ENCODE data around the gene STK11IP. TPM values are rescaled to one million over a fixed set of nuclear protein-coding genes. Genes with fewer than 3 reads are reported as not detected.

The STK11IP gene
- total RNA-seq, 2 experiments from 2014 or later: 23.9 to 27.2 TPM

GRCh38 chr2:219578811-219579613, 18.6 kb upstream of the STK11IP start:
- no peak for TF ChIP-seq CTCF (IDR thresholded peaks at IDR 0.05)
- CTCF ChIA-PET: no interaction called here
- Histone ChIP-seq H3K36me3 (ENCODE audit: insufficient read depth, low read length) (no peaks in the 10 kb centered on the region), H3K4me1 (ENCODE audit: insufficient read depth, low read length) (no peaks in the 10 kb centered on the region), H3K9me3 (ENCODE audit: control insufficient read depth in 1 of 2, insufficient read depth in 1 of 2, low read length in 2 of 2) (no peaks in the 10 kb centered on the region), H3K27me3 (ENCODE audit: control insufficient read depth in 1 of 2, insufficient read depth in 2 of 2, low read length in 2 of 2) (peaks cover 0 to 13% of the 10 kb centered on the region in 2 experiments), H3K4me3 (ENCODE audit: low read length) (no peak overlapping the region), H3K27ac (ENCODE audit: low read depth in 1 of 2, low read length in 2 of 2) (no peak overlapping the region)
- no peaks in the 10 kb centered on the region for H3K4me1 Mint-ChIP-seq (ENCODE audit: low read depth)
- DNase-seq (no peak), ATAC-seq (ENCODE audit: poor library complexity) (no peak)
- no peaks in the 10 kb centered on the region for H3K9me3 Mint-ChIP-seq
- POLR2A ChIA-PET: no interaction called here
- peaks cover 39% of the 10 kb centered on the region for H3K27me3 Mint-ChIP-seq
- no peak overlapping the region for H3K27ac Mint-ChIP-seq
- H3K36me3 Mint-ChIP-seq (ENCODE audit: low read depth): no peaks in the 10 kb centered on the region
- intact Hi-C loops (cut with DNase I, micrococcal nuclease): no loop called here
- no peak overlapping the region for H3K4me3 Mint-ChIP-seq

- no peaks in the 10 kb centered on the region for H3K36me3 ChIP-seq (ENCODE audit: insufficient read depth, low read length)
- no peaks in the 10 kb centered on the region for H3K9me3 Mint-ChIP-seq
- no peaks in the 10 kb centered on the region for H3K9me3 ChIP-seq (ENCODE audit: control insufficient read depth in 1 of 2, insufficient read depth in 1 of 2, low read length in 2 of 2)
- peaks cover 33% of the 10 kb centered on the region for H3K27me3 Mint-ChIP-seq
- H3K4me1 ChIP-seq (ENCODE audit: insufficient read depth, low read length): no peaks in the 10 kb centered on the region
- H3K36me3 Mint-ChIP-seq (ENCODE audit: low read depth): no peaks in the 10 kb centered on the region
- no peak overlapping the region for H3K4me3 Mint-ChIP-seq
- H3K4me3 ChIP-seq (ENCODE audit: low read length): no peak overlapping the region
- no peak for TF ChIP-seq CTCF (IDR thresholded peaks at IDR 0.05)
- no peak overlapping the region for H3K27ac ChIP-seq (ENCODE audit: low read depth in 1 of 2, low read length in 2 of 2)
- DNase-seq: no peak
- no peak overlapping the region for H3K27ac Mint-ChIP-seq
- intact Hi-C loops (cut with DNase I, micrococcal nuclease): no loop called here
- CTCF ChIA-PET: no interaction called here
- ATAC-seq (ENCODE audit: poor library complexity): no peak
- no peaks in the 10 kb centered on the region for H3K4me1 Mint-ChIP-seq (ENCODE audit: low read depth)
- POLR2A ChIA-PET: no interaction called here
- peaks cover 0 to 7% of the 10 kb centered on the region in 2 experiments for H3K27me3 ChIP-seq (ENCODE audit: control insufficient read depth in 1 of 2, insufficient read depth in 2 of 2, low read length in 2 of 2)
Observed at GRCh38 chr2:219581346-219581745, 16.3 kb upstream of the STK11IP start.

- H3K27ac Mint-ChIP-seq: no peak overlapping the region
- intact Hi-C loops (cut with DNase I, micrococcal nuclease): loop anchor here in 1 of 2 experiments (5.0 to 10.0 kb wide), 2 partner anchors 89 to 416 kb away; partner anchors contain the start of genes CNPPD1, RETREG2 and SLC23A3
Observed at GRCh38 chr2:219591091-219591490, 6.6 kb upstream of the STK11IP start.

More at GRCh38 chr2:219591091-219591490, 6.6 kb upstream of the STK11IP start:
- Histone ChIP-seq H3K9me3 (ENCODE audit: control insufficient read depth in 1 of 2, insufficient read depth in 1 of 2, low read length in 2 of 2) (no peaks in the 10 kb centered on the region), H3K27ac (ENCODE audit: low read depth in 1 of 2, low read length in 2 of 2) (no peak overlapping the region), H3K36me3 (ENCODE audit: insufficient read depth, low read length) (no peaks in the 10 kb centered on the region), H3K4me1 (ENCODE audit: insufficient read depth, low read length) (no peaks in the 10 kb centered on the region), H3K4me3 (ENCODE audit: low read length) (no peak overlapping the region), H3K27me3 (ENCODE audit: control insufficient read depth in 1 of 2, insufficient read depth in 2 of 2, low read length in 2 of 2) (no peaks in the 10 kb centered on the region)
- no peaks in the 10 kb centered on the region for H3K9me3 Mint-ChIP-seq
- H3K36me3 Mint-ChIP-seq (ENCODE audit: low read depth): no peaks in the 10 kb centered on the region
- peaks cover 32% of the 10 kb centered on the region for H3K27me3 Mint-ChIP-seq
- no peak for TF ChIP-seq CTCF (IDR thresholded peaks at IDR 0.05)
- POLR2A ChIA-PET: no interaction called here
- H3K4me3 Mint-ChIP-seq: no peak overlapping the region
- CTCF ChIA-PET: no interaction called here
- DNase-seq (no peak), ATAC-seq (ENCODE audit: poor library complexity) (no peak)
- no peaks in the 10 kb centered on the region for H3K4me1 Mint-ChIP-seq (ENCODE audit: low read depth)
